ENCODE data around the gene LYSMD1.

The LYSMD1 gene

GRCh38 chr1:151135433-151136385 is 30.0 kb downstream of the LYSMD1 start:
- H3K27ac ChIP-seq (ENCODE audit: low read depth, low read length): no peak overlapping the region
- H3K9ac ChIP-seq (ENCODE audit: low read length): no peak overlapping the region
- H3K4me3 ChIP-seq (ENCODE audit: low read depth, low read length): no peak overlapping the region
- no peaks in the 10 kb centered on the region for H3K9me3 ChIP-seq (ENCODE audit: control insufficient read depth, insufficient read depth, low read depth, low read length)
- H3K4me1 ChIP-seq (ENCODE audit: control insufficient read depth, insufficient read depth, low read length): peaks cover 15% of the 10 kb centered on the region; the same call in 1 of the 2 replicates
- peaks cover 18% of the 10 kb centered on the region; the same call in 1 of the 2 replicates for H3K27me3 ChIP-seq (ENCODE audit: control insufficient read depth, insufficient read depth, low read length)
- H3K36me3 ChIP-seq (ENCODE audit: control insufficient read depth, insufficient read depth, low read length): peaks cover 32% of the 10 kb centered on the region

- Histone ChIP-seq H3K9me3 (ENCODE audit: control insufficient read depth, insufficient read depth, low read depth, low read length) (no peaks in the 10 kb centered on the region), H3K27me3 (ENCODE audit: control insufficient read depth, insufficient read depth, low read length) (peaks cover 18% of the 10 kb centered on the region; the same call in 1 of the 2 replicates), H3K36me3 (ENCODE audit: control insufficient read depth, insufficient read depth, low read length) (peaks cover 32% of the 10 kb centered on the region), H3K9ac (ENCODE audit: low read length) (no peak overlapping the region), H3K4me1 (ENCODE audit: control insufficient read depth, insufficient read depth, low read length) (peaks cover 16% of the 10 kb centered on the region; the same call in 1 of the 2 replicates), H3K4me3 (ENCODE audit: low read depth, low read length) (no peak overlapping the region), H3K27ac (ENCODE audit: low read depth, low read length) (no peak overlapping the region)
These were observed 30.7 kb downstream of the LYSMD1 start for GRCh38 chr1:151134991-151135390.

- Histone ChIP-seq H3K9ac (ENCODE audit: low read length) (no peak overlapping the region), H3K9me3 (ENCODE audit: control insufficient read depth, insufficient read depth, low read depth, low read length) (no peaks in the 10 kb centered on the region), H3K4me3 (ENCODE audit: low read depth, low read length) (no peak overlapping the region), H3K36me3 (ENCODE audit: control insufficient read depth, insufficient read depth, low read length) (peaks cover 29% of the 10 kb centered on the region), H3K4me1 (ENCODE audit: control insufficient read depth, insufficient read depth, low read length) (peaks cover 16% of the 10 kb centered on the region; the same call in 1 of the 2 replicates), H3K27me3 (ENCODE audit: control insufficient read depth, insufficient read depth, low read length) (peaks cover 18% of the 10 kb centered on the region; the same call in 1 of the 2 replicates), H3K27ac (ENCODE audit: low read depth, low read length) (no peak overlapping the region)
These were observed 31.3 kb downstream of the LYSMD1 start for GRCh38 chr1:151134396-151134795.

- H3K9ac ChIP-seq (ENCODE audit: low read length): no peak overlapping the region
- peaks cover 18% of the 10 kb centered on the region; the same call in 1 of the 2 replicates for H3K27me3 ChIP-seq (ENCODE audit: control insufficient read depth, insufficient read depth, low read length)
- H3K27ac ChIP-seq (ENCODE audit: low read depth, low read length): no peak overlapping the region
- peaks cover 26% of the 10 kb centered on the region for H3K36me3 ChIP-seq (ENCODE audit: control insufficient read depth, insufficient read depth, low read length)
- H3K4me1 ChIP-seq (ENCODE audit: control insufficient read depth, insufficient read depth, low read length): peaks cover 16% of the 10 kb centered on the region; the same call in 1 of the 2 replicates
- H3K9me3 ChIP-seq (ENCODE audit: control insufficient read depth, insufficient read depth, low read depth, low read length): no peaks in the 10 kb centered on the region
- peak overlapping the region; percentile 56 for H3K4me3 ChIP-seq (ENCODE audit: low read depth, low read length)
These were observed 32.5 kb downstream of the LYSMD1 start for GRCh38 chr1:151133018-151133806.

GRCh38 chr1:151132335-151133017 is 33.2 kb downstream of the LYSMD1 start:
- Histone ChIP-seq H3K9me3 (ENCODE audit: control insufficient read depth, insufficient read depth, low read depth, low read length) (no peaks in the 10 kb centered on the region), H3K27me3 (ENCODE audit: control insufficient read depth, insufficient read depth, low read length) (peaks cover 18% of the 10 kb centered on the region; the same call in 1 of the 2 replicates), H3K4me3 (ENCODE audit: low read depth, low read length) (peak overlapping the region; percentile 56), H3K4me1 (ENCODE audit: control insufficient read depth, insufficient read depth, low read length) (peaks cover 16% of the 10 kb centered on the region; the same call in 1 of the 2 replicates), H3K9ac (ENCODE audit: low read length) (no peak overlapping the region), H3K27ac (ENCODE audit: low read depth, low read length) (no peak overlapping the region; the same call in 1 of the 2 replicates), H3K36me3 (ENCODE audit: control insufficient read depth, insufficient read depth, low read length) (peaks cover 26% of the 10 kb centered on the region)

- peaks cover 26% of the 10 kb centered on the region for H3K36me3 ChIP-seq (ENCODE audit: control insufficient read depth, insufficient read depth, low read length)
- peak overlapping the region; percentile 52 for H3K4me3 ChIP-seq (ENCODE audit: low read depth, low read length)
- peak overlapping the region; percentile 1 for H3K9ac ChIP-seq (ENCODE audit: low read length)
- peaks cover 16% of the 10 kb centered on the region; the same call in 1 of the 2 replicates for H3K4me1 ChIP-seq (ENCODE audit: control insufficient read depth, insufficient read depth, low read length)
- no peak overlapping the region; the same call in 1 of the 2 replicates for H3K27ac ChIP-seq (ENCODE audit: low read depth, low read length)
- peaks cover 18% of the 10 kb centered on the region; the same call in 1 of the 2 replicates for H3K27me3 ChIP-seq (ENCODE audit: control insufficient read depth, insufficient read depth, low read length)
- H3K9me3 ChIP-seq (ENCODE audit: control insufficient read depth, insufficient read depth, low read depth, low read length): no peaks in the 10 kb centered on the region
These were observed 33.9 kb downstream of the LYSMD1 start for GRCh38 chr1:151131701-151132334.

- Histone ChIP-seq H3K9ac (ENCODE audit: low read length) (peak overlapping the region; percentile 5), H3K4me3 (ENCODE audit: low read depth, low read length) (peak overlapping the region; percentile 52), H3K27ac (ENCODE audit: low read depth, low read length) (no peak overlapping the region)
These were observed 34.6 kb downstream of the LYSMD1 start for GRCh38 chr1:151130987-151131586.

GRCh38 chr1:151128800-151129199 is 36.9 kb downstream of the LYSMD1 start:
- H3K4me1 ChIP-seq (ENCODE audit: control insufficient read depth, insufficient read depth, low read length): peaks cover 24% of the 10 kb centered on the region
- no peaks in the 10 kb centered on the region for H3K36me3 ChIP-seq (ENCODE audit: control insufficient read depth, insufficient read depth, low read length)
- H3K9ac ChIP-seq (ENCODE audit: low read length): no peak overlapping the region

More at GRCh38 chr1:151130987-151131586, 34.6 kb downstream of the LYSMD1 start:
- H3K9me3 ChIP-seq (ENCODE audit: control insufficient read depth, insufficient read depth, low read depth, low read length): no peaks in the 10 kb centered on the region
- peaks cover 18% of the 10 kb centered on the region; the same call in 1 of the 2 replicates for H3K27me3 ChIP-seq (ENCODE audit: control insufficient read depth, insufficient read depth, low read length)
- peaks cover 16% of the 10 kb centered on the region; the same call in 1 of the 2 replicates for H3K4me1 ChIP-seq (ENCODE audit: control insufficient read depth, insufficient read depth, low read length)
- H3K36me3 ChIP-seq (ENCODE audit: control insufficient read depth, insufficient read depth, low read length): peaks cover 19% of the 10 kb centered on the region

GRCh38 chr1:151124763-151125403 is 40.8 kb downstream of the LYSMD1 start:
- peaks cover 8% of the 10 kb centered on the region for H3K4me1 ChIP-seq (ENCODE audit: control insufficient read depth, insufficient read depth, low read length)
- no peaks in the 10 kb centered on the region for H3K9me3 ChIP-seq (ENCODE audit: control insufficient read depth, insufficient read depth, low read depth, low read length)
- no peaks in the 10 kb centered on the region for H3K27me3 ChIP-seq (ENCODE audit: control insufficient read depth, insufficient read depth, low read length)
- H3K4me3 ChIP-seq (ENCODE audit: low read depth, low read length): no peak overlapping the region
- no peak overlapping the region for H3K9ac ChIP-seq (ENCODE audit: low read length)
- H3K27ac ChIP-seq (ENCODE audit: low read depth, low read length): no peak overlapping the region
- no peaks in the 10 kb centered on the region for H3K36me3 ChIP-seq (ENCODE audit: control insufficient read depth, insufficient read depth, low read length)

More at GRCh38 chr1:151128800-151129199, 36.9 kb downstream of the LYSMD1 start:
- no peaks in the 10 kb centered on the region for H3K9me3 ChIP-seq (ENCODE audit: control insufficient read depth, insufficient read depth, low read depth, low read length)
- peaks cover 18% of the 10 kb centered on the region; the same call in 1 of the 2 replicates for H3K27me3 ChIP-seq (ENCODE audit: control insufficient read depth, insufficient read depth, low read length)
- H3K4me3 ChIP-seq (ENCODE audit: low read depth, low read length): no peak overlapping the region
- no peak overlapping the region for H3K27ac ChIP-seq (ENCODE audit: low read depth, low read length)
